Measurements from ENCODE around the gene PIK3CB. TPM values are rescaled to one million over a fixed set of nuclear protein-coding genes. Genes with fewer than 3 reads are reported as not detected.
A peak's percentile ranks its signal among the peaks of the same experiment; 100 is the strongest.

Gene PIK3CB
- total and polyA plus RNA-seq, 2 of the 8 experiments (the other 6 are each of a cell fraction or from before 2014, with no cell fraction given): 8.3 to 35.2 TPM

DNA sequence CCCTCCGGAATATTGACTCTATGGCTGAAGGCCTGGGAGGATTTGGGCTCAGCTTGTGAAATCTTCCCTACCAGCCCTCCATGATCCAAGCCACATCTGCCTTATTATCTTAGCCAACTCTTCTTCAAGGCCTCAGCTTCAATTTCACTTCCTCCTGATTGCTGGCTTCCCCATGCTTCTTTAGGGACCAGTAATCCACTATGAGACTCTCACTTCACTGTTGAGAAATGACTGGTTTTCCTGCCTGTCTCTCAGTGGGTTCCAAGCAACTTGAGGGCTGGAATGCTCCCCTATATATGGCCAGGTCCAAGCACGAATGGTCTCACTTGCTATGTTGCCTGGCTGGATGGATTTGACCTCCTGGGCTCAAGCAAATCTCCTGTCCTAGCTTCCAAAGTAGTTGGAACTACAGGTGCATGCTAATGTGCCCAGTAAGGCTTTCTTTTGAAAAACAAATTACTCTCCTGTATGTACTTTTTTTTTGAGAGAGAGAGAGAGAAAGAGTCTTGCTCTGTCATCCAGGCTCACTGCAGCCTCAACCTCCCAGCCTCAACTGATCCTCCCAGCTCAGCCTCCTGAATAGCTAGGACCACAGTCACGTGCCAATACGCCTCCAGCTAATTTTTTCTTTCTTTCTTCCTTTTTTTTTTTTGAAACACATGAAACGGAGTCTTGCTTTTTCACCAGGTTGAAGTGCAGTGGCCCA, 7.9 kb upstream of the PIK3CB start:
- H3K9me3 ChIP-seq (ENCODE audit: insufficient read depth in 2 of 2, low read depth in 1 of 2, low read length in 1 of 2): no peaks in the 10 kb centered on the region
- H4K5ac ChIP-seq (ENCODE audit: insufficient read length, low read depth, low read length): no peak overlapping the region
- WGBS, 2 experiments (ENCODE audit: extremely low coverage in 1 of 2, insufficient coverage in 1 of 2, insufficient read length in 1 of 2, insufficient replicate concordance in 2 of 2, low coverage in 1 of 2, low lambda C conversion rate in 2 of 2, missing lambda C conversion rate in 1 of 2): 71% methylated on average over 5 of the region's 5 CpGs; no CpG with 5 or more reads in 1 of the 2 experiments
- H4K20me1 ChIP-seq (replicated peaks in 1 of 2; ENCODE audit: control insufficient read depth in 1 of 2, insufficient read depth in 2 of 2, low read length in 2 of 2): no peaks in the 10 kb centered on the region
- H3K79me2 ChIP-seq (ENCODE audit: control insufficient read depth in 1 of 2, insufficient read depth in 2 of 2, low read length in 2 of 2): no peaks in the 10 kb centered on the region
- H2BK20ac ChIP-seq (ENCODE audit: low read length): peak overlapping the region; percentile 67; the same call in 1 of the 2 replicates
- no peaks in the 10 kb centered on the region for H3K36me3 ChIP-seq (ENCODE audit: control insufficient read depth in 2 of 4, insufficient read depth in 4 of 4, low read length in 3 of 4)
- ChIA-PET POLR2A (ENCODE audit: partially characterized antibody) (interaction anchor here (0.7 to 1.9 kb wide), 6 partner anchors 11 to 736 kb away, joined by 3 to 9 read pairs (median 4); no protein-coding TSS in a partner anchor), CTCF (ENCODE audit: partially characterized antibody) (interaction anchor here (1.0 to 3.2 kb wide), 8 partner anchors 18 to 148 kb away, joined by 3 to 21 read pairs (median 4); no protein-coding TSS in a partner anchor)
- peak overlapping the region; percentile 8 for H4K91ac ChIP-seq (replicated peaks; ENCODE audit: insufficient read length, low read length)
- no peak overlapping the region; the same call in 1 of the 2 replicates for H3K18ac ChIP-seq (ENCODE audit: extremely low read depth, low read length)
- H2BK120ac ChIP-seq (replicated peaks; ENCODE audit: low read depth, low read length): no peak overlapping the region
- H2AK5ac ChIP-seq (ENCODE audit: low read depth, low read length): peak overlapping the region; percentile 75; the same call in 1 of the 2 replicates
- no peak overlapping the region for H2BK15ac ChIP-seq (ENCODE audit: low read length)
- no peak overlapping the region for H3K27ac ChIP-seq (ENCODE audit: low read depth, low read length)
- H3K4me3 ChIP-seq (ENCODE audit: extremely low read depth in 1 of 4, insufficient read depth in 2 of 4, low read depth in 3 of 4, low read length in 4 of 4): no peak overlapping the region
- H3K23ac ChIP-seq (ENCODE audit: insufficient read length): no peak overlapping the region
- H2BK5ac ChIP-seq (ENCODE audit: low read depth, low read length): no peak overlapping the region
- no peak overlapping the region for H3K9ac ChIP-seq (replicated peaks in 1 of 4; ENCODE audit: extremely low read depth in 1 of 4, low read depth in 3 of 4, low read length in 3 of 4)
- peak overlapping the region; percentile 88 for H2BK12ac ChIP-seq (ENCODE audit: low read depth, low read length)
- no peak overlapping the region for H3K56ac ChIP-seq (replicated peaks; ENCODE audit: insufficient read length, low read depth, low read length)
- peak overlapping the region in 1 of 2 experiments; percentile 33; a peak in 1 of 4 replicates for H3K4me2 ChIP-seq (ENCODE audit: insufficient read depth in 1 of 2, low read depth in 2 of 2, low read length in 2 of 2)
- FAIRE-seq (no peak), DNase-seq (ENCODE audit: low read depth in 1 of 2, low spot score in 2 of 2) (no peak)
- H4K8ac ChIP-seq (ENCODE audit: extremely low read depth, insufficient read depth, low read length): no peak overlapping the region
- peaks cover 7 to 21% (median 12%) of the 10 kb centered on the region in 4 experiments; a peak in 6 of 7 replicates for H3K4me1 ChIP-seq (replicated peaks in 1 of 4; ENCODE audit: control insufficient read depth in 3 of 4, insufficient read depth in 4 of 4, low read length in 3 of 4)
- H3K27me3 ChIP-seq (replicated peaks in 1 of 4; ENCODE audit: control insufficient read depth in 3 of 4, extremely low read depth in 1 of 4, insufficient read depth in 3 of 4, low read length in 3 of 4): no peaks in the 10 kb centered on the region
- no peaks in the 10 kb centered on the region for H3K79me1 ChIP-seq (ENCODE audit: low read depth, low read length)
- no peak overlapping the region for H3K4ac ChIP-seq (replicated peaks; ENCODE audit: insufficient read length, low read depth, low read length)
- H3K14ac ChIP-seq (ENCODE audit: insufficient read length): no peak overlapping the region
- H2AFZ ChIP-seq (ENCODE audit: low read length): no peak overlapping the region
- H3K23me2 ChIP-seq (ENCODE audit: low read depth, low read length): no peaks in the 10 kb centered on the region
- TF ChIP-seq HDAC6 (IDR thresholded peaks at IDR 0.05; ENCODE audit: low read depth, low read length) (no peak), YY1 (IDR thresholded peaks at IDR 0.05; ENCODE audit: low read depth, low read length) (no peak), ZNF274 (IDR thresholded peaks at IDR 0.05; ENCODE audit: borderline replicate concordance, extremely low read depth, low read length) (no peak), TEAD4 (IDR thresholded peaks at IDR 0.05; ENCODE audit: low read depth, low read length) (no peak), SRF (IDR thresholded peaks at IDR 0.05; ENCODE audit: low read depth, low read length) (no peak), SAP30 (IDR thresholded peaks at IDR 0.05; ENCODE audit: insufficient read depth, insufficient replicate concordance, low read length) (no peak), EP300 (IDR thresholded peaks at IDR 0.05; ENCODE audit: borderline replicate concordance in 1 of 2, low read depth in 2 of 2, low read length in 2 of 2) (no peak), SP1 (IDR thresholded peaks at IDR 0.05; ENCODE audit: low read depth, low read length) (no peak), CBX5 (IDR thresholded peaks at IDR 0.05; ENCODE audit: low read depth, low read length) (no peak)
- TF ChIP-seq, protein P1, sequence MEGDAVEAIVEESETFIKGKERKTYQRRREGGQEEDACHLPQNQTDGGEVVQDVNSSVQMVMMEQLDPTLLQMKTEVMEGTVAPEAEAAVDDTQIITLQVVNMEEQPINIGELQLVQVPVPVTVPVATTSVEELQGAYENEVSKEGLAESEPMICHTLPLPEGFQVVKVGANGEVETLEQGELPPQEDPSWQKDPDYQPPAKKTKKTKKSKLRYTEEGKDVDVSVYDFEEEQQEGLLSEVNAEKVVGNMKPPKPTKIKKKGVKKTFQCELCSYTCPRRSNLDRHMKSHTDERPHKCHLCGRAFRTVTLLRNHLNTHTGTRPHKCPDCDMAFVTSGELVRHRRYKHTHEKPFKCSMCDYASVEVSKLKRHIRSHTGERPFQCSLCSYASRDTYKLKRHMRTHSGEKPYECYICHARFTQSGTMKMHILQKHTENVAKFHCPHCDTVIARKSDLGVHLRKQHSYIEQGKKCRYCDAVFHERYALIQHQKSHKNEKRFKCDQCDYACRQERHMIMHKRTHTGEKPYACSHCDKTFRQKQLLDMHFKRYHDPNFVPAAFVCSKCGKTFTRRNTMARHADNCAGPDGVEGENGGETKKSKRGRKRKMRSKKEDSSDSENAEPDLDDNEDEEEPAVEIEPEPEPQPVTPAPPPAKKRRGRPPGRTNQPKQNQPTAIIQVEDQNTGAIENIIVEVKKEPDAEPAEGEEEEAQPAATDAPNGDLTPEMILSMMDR (IDR thresholded peaks at IDR 0.05; ENCODE audit: control extremely low read depth in 1 of 3, insufficient read depth in 1 of 3, low read depth in 1 of 3, low read length in 3 of 3): no peak
